ENCODE measurements around the gene ZNF391.
"Not testable (repeated sequence)": the region's sequence is repeated elsewhere in the genome, so short reads cannot be mapped to it uniquely, and the experiment has no call there.

ZNF391 gene

GRCh38 chr6:27388293-27389197, at the start of gene ZNF391:
ZNF391 (plus strand) TSS chr6:27388759; CDS start chr6:27400371, 11,612 bp downstream.
- DNase-seq (ENCODE audit: low spot score), result peak; percentile 89

GRCh38 chr6:27352850-27353249, 35.7 kb upstream of the ZNF391 start:
- no peak for DNase-seq (ENCODE audit: low spot score)

GRCh38 chr6:27358786-27359185, 29.8 kb upstream of the ZNF391 start:
- DNase-seq (ENCODE audit: low spot score), result no peak

GRCh38 chr6:27359231-27359630, 29.3 kb upstream of the ZNF391 start:
- DNase-seq (ENCODE audit: low spot score), result no peak

GRCh38 chr6:27368202-27368601, 20.4 kb upstream of the ZNF391 start:
- no peak for DNase-seq (ENCODE audit: low spot score)

GRCh38 chr6:27370391-27370790, 18.2 kb upstream of the ZNF391 start:
- DNase-seq (ENCODE audit: low spot score), result no peak

- peak; percentile 84 for DNase-seq (ENCODE audit: low spot score)
Measured at GRCh38 chr6:27374824-27375612, 13.5 kb upstream of the ZNF391 start.

- DNase-seq (ENCODE audit: low spot score), result no peak
Measured at GRCh38 chr6:27375613-27376079, 12.9 kb upstream of the ZNF391 start.

GRCh38 chr6:27378406-27378805, 10.2 kb upstream of the ZNF391 start:
- DNase-seq (ENCODE audit: low spot score), result not testable (repeated sequence)

GRCh38 chr6:27381001-27381400, 7.6 kb upstream of the ZNF391 start:
- DNase-seq (ENCODE audit: low spot score), result not testable (repeated sequence)

GRCh38 chr6:27383011-27383410, 5.5 kb upstream of the ZNF391 start:
- no peak for DNase-seq (ENCODE audit: low spot score)

GRCh38 chr6:27383481-27383880, 5.1 kb upstream of the ZNF391 start:
- DNase-seq (ENCODE audit: low spot score), result no peak

GRCh38 chr6:27392623-27393022, 4.1 kb downstream of the ZNF391 start:
- DNase-seq (ENCODE audit: low spot score), result no peak

GRCh38 chr6:27394073-27394472, 5.5 kb downstream of the ZNF391 start:
- no peak for DNase-seq (ENCODE audit: low spot score)

GRCh38 chr6:27400877-27401642, 12.5 kb downstream of the ZNF391 start:
- DNase-seq (ENCODE audit: low spot score), result no peak

GRCh38 chr6:27406085-27406484, 17.5 kb downstream of the ZNF391 start:
- no peak for DNase-seq (ENCODE audit: low spot score)

GRCh38 chr6:27407153-27407814, 18.7 kb downstream of the ZNF391 start:
- no peak for DNase-seq (ENCODE audit: low spot score)

- no peak for DNase-seq (ENCODE audit: low spot score)
Measured at GRCh38 chr6:27414300-27414699, 25.7 kb downstream of the ZNF391 start.

- no peak for DNase-seq (ENCODE audit: low spot score)
Measured at GRCh38 chr6:27414996-27415395, 26.4 kb downstream of the ZNF391 start.

GRCh38 chr6:27415898-27416297, 27.3 kb downstream of the ZNF391 start:
- no peak for DNase-seq (ENCODE audit: low spot score)

GRCh38 chr6:27419363-27419762, 30.8 kb downstream of the ZNF391 start:
- no peak for DNase-seq (ENCODE audit: low spot score)

All from ecto neural progenitor cell (in vitro differentiated cells).